ENCODE results near the gene GFRA1. TPM values are rescaled to one million over a fixed set of nuclear protein-coding genes. Genes with fewer than 3 reads are reported as not detected.

Gene GFRA1
- total RNA-seq, 1 experiment from 2014 or later = 0.30 TPM

DNA sequence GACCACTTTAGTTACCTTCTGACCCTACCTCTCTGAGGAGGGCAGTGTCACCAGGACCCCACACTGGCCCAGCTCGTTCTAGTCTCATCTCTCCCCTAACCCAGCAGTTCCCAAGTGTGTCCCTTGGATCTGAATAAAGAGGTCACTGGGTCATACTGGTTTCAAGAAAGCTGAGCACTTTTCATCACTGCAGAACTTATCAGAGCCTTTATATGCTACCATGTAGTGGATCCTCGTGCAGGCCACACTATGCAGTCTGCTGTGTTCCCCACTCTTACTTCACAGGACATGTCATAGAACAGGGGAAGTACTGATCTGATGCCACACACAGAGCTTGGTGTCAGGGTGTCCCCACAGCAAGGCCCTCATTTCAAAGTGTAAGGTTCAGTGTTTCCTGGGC, 113.8 kb downstream of the GFRA1 start:
- Histone ChIP-seq H3K9me2 (ENCODE audit: insufficient read depth) (no peaks in the 10 kb centered on the region), H3K9ac (ENCODE audit: low read length) (no peak overlapping the region), H3K27me3 (ENCODE audit: insufficient read depth, low read length) (peaks cover 18% of the 10 kb centered on the region; the same call in 1 of the 2 replicates), H3K9me3 (ENCODE audit: control insufficient read depth in 1 of 2, insufficient read depth in 1 of 2, low read depth in 1 of 2, low read length in 2 of 2) (no peaks in the 10 kb centered on the region), H3K4me1 (ENCODE audit: control insufficient read depth in 1 of 2, insufficient read depth in 2 of 2, low read length in 2 of 2) (no peaks in the 10 kb centered on the region), H3K36me3 (ENCODE audit: control insufficient read depth in 1 of 2, insufficient read depth in 2 of 2, low read length in 2 of 2) (no peaks in the 10 kb centered on the region), H3K4me2 (ENCODE audit: low read length) (no peak overlapping the region), H3K4me3 (replicated peaks in 1 of 2; ENCODE audit: low read depth in 1 of 2, low read length in 2 of 2) (no peak overlapping the region), H4K20me1 (ENCODE audit: insufficient read depth) (no peaks in the 10 kb centered on the region), H3K79me2 (ENCODE audit: insufficient read depth, low read length) (no peaks in the 10 kb centered on the region), H2AFZ (ENCODE audit: low read depth, low read length, poor library complexity, severe bottlenecking) (no peak overlapping the region), H3K27ac (ENCODE audit: low read depth, low read length) (no peak overlapping the region)
- TF ChIP-seq SP1 (IDR thresholded peaks at IDR 0.05; ENCODE audit: low read depth) = no peak
- TF ChIP-seq FOSL1 (IDR thresholded peaks at IDR 0.05; ENCODE audit: low read depth) = no peak
- TF ChIP-seq YY1 (IDR thresholded peaks at IDR 0.05; ENCODE audit: extremely low read depth, insufficient replicate concordance, low read depth, low read length) = no peak
- no peak for TF ChIP-seq ZNF274 (IDR thresholded peaks at IDR 0.05; ENCODE audit: low read depth, low read length)
- TF ChIP-seq ZFX (IDR thresholded peaks at IDR 0.05) = no peak
- no peak for TF ChIP-seq POLR2AphosphoS5 (IDR thresholded peaks at IDR 0.05; ENCODE audit: low read depth, low read length)
- TF ChIP-seq TCF7L2 (IDR thresholded peaks at IDR 0.05; ENCODE audit: borderline replicate concordance, extremely low read depth, insufficient read depth, insufficient read length) = no peak
- no peak for TF ChIP-seq EGR1 (IDR thresholded peaks at IDR 0.05; ENCODE audit: low read depth)
- no peak for TF ChIP-seq SRF (IDR thresholded peaks at IDR 0.05; ENCODE audit: low read depth)
- no peak for TF ChIP-seq RAD21 (IDR thresholded peaks at IDR 0.05; ENCODE audit: low read depth)
- TF ChIP-seq, protein P1, sequence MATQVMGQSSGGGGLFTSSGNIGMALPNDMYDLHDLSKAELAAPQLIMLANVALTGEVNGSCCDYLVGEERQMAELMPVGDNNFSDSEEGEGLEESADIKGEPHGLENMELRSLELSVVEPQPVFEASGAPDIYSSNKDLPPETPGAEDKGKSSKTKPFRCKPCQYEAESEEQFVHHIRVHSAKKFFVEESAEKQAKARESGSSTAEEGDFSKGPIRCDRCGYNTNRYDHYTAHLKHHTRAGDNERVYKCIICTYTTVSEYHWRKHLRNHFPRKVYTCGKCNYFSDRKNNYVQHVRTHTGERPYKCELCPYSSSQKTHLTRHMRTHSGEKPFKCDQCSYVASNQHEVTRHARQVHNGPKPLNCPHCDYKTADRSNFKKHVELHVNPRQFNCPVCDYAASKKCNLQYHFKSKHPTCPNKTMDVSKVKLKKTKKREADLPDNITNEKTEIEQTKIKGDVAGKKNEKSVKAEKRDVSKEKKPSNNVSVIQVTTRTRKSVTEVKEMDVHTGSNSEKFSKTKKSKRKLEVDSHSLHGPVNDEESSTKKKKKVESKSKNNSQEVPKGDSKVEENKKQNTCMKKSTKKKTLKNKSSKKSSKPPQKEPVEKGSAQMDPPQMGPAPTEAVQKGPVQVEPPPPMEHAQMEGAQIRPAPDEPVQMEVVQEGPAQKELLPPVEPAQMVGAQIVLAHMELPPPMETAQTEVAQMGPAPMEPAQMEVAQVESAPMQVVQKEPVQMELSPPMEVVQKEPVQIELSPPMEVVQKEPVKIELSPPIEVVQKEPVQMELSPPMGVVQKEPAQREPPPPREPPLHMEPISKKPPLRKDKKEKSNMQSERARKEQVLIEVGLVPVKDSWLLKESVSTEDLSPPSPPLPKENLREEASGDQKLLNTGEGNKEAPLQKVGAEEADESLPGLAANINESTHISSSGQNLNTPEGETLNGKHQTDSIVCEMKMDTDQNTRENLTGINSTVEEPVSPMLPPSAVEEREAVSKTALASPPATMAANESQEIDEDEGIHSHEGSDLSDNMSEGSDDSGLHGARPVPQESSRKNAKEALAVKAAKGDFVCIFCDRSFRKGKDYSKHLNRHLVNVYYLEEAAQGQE (IDR thresholded peaks at IDR 0.05; ENCODE audit: low read depth) = no peak
- no peak for TF ChIP-seq POLR2A (IDR thresholded peaks at IDR 0.05; ENCODE audit: borderline replicate concordance, extremely low read depth, insufficient read depth, insufficient read length)
- TF ChIP-seq, protein P2, sequence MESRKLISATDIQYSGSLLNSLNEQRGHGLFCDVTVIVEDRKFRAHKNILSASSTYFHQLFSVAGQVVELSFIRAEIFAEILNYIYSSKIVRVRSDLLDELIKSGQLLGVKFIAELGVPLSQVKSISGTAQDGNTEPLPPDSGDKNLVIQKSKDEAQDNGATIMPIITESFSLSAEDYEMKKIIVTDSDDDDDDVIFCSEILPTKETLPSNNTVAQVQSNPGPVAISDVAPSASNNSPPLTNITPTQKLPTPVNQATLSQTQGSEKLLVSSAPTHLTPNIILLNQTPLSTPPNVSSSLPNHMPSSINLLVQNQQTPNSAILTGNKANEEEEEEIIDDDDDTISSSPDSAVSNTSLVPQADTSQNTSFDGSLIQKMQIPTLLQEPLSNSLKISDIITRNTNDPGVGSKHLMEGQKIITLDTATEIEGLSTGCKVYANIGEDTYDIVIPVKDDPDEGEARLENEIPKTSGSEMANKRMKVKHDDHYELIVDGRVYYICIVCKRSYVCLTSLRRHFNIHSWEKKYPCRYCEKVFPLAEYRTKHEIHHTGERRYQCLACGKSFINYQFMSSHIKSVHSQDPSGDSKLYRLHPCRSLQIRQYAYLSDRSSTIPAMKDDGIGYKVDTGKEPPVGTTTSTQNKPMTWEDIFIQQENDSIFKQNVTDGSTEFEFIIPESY (IDR thresholded peaks at IDR 0.05; ENCODE audit: extremely low read depth, insufficient replicate concordance, low read length) = no peak
- TF ChIP-seq, protein P3, sequence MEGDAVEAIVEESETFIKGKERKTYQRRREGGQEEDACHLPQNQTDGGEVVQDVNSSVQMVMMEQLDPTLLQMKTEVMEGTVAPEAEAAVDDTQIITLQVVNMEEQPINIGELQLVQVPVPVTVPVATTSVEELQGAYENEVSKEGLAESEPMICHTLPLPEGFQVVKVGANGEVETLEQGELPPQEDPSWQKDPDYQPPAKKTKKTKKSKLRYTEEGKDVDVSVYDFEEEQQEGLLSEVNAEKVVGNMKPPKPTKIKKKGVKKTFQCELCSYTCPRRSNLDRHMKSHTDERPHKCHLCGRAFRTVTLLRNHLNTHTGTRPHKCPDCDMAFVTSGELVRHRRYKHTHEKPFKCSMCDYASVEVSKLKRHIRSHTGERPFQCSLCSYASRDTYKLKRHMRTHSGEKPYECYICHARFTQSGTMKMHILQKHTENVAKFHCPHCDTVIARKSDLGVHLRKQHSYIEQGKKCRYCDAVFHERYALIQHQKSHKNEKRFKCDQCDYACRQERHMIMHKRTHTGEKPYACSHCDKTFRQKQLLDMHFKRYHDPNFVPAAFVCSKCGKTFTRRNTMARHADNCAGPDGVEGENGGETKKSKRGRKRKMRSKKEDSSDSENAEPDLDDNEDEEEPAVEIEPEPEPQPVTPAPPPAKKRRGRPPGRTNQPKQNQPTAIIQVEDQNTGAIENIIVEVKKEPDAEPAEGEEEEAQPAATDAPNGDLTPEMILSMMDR (IDR thresholded peaks at IDR 0.05 in 2 of 3, conservative IDR thresholded peaks at IDR 0.05 in 1 of 3; ENCODE audit: borderline replicate concordance in 1 of 3, insufficient read depth in 1 of 3, low read depth in 2 of 3, low read length in 2 of 3) = no peak
- TF ChIP-seq CBX3 (IDR thresholded peaks at IDR 0.05; ENCODE audit: low read depth) = no peak
- no peak for TF ChIP-seq JUND (IDR thresholded peaks at IDR 0.05)
- no peak for TF ChIP-seq CEBPB (IDR thresholded peaks at IDR 0.05; ENCODE audit: low read depth)
- no peak for TF ChIP-seq SIN3A (IDR thresholded peaks at IDR 0.05; ENCODE audit: low read depth)
- TF ChIP-seq, protein P4, sequence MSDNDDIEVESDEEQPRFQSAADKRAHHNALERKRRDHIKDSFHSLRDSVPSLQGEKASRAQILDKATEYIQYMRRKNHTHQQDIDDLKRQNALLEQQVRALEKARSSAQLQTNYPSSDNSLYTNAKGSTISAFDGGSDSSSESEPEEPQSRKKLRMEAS (IDR thresholded peaks at IDR 0.05) = no peak
- intact Hi-C loops (cut with micrococcal nuclease) = no loop called here
- DNase-seq (ENCODE audit: low read depth, low spot score) = no peak
- no TSS peak for BruUV-seq (replicated peaks)
- ATAC-seq = no peak
- ChIA-PET RAD21 (ENCODE audit: low non-redundant PET in 1 of 2, low total read pairs in 2 of 2, uncharacterized antibody in 2 of 2, unreplicated experiment in 2 of 2) (no interaction called here), CTCF (no interaction called here), POLR2A (no interaction called here)
